ENCODE data around the gene SH3RF3.

Gene SH3RF3

GRCh38 chr2:109513749-109514588 lies 385.0 kb downstream of the SH3RF3 start:
- no peak for DNase-seq

DNA sequence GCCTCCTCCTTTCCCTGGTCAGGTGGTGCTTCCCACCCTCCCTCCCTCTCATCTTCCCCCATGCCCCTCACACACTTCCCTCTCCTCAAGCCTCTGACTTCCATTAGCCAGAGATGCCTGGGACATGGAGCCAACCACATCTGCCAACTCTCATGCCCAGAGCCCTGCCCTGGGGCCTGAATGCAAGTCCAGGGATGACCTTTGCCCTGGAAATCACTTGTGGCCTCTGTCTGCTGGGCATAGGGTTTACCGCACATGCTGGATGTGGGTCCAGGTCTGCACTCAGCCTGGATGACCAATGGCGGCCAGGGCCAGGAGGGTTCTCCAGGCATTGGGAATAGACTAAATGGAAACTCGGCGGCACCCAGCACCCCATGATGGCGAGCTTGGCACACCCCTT lies 385.9 kb downstream of the SH3RF3 start:
- no peak for DNase-seq

- DNase-seq: peak; percentile 61
Measured at GRCh38 chr2:109516445-109517117, 387.6 kb downstream of the SH3RF3 start.

- DNase-seq: no peak
Measured at GRCh38 chr2:109517118-109517889, 388.3 kb downstream of the SH3RF3 start.

DNA sequence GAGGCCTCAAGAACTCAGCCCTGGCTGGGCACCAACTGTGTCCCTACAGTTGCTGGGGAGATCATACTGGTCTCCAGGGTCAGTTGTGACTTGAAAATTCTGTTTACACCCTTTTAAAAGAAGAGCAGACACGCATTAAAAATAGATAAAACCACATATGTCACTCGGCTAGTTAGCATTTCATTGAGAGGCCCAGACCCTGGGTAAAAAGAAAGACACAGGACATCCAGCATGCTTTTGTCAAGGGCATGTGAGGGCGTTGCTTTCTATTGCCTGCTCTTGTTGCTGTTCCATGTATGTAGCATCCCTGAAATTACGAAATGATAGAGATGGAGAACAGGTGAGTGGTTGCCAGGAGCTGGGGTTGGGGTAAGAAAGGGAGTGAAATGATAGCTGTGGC lies 390.5 kb downstream of the SH3RF3 start:
- no peak for DNase-seq

GRCh38 chr2:109521233-109522062 lies 392.4 kb downstream of the SH3RF3 start:
- DNase-seq: no peak

- no peak for DNase-seq
Measured at GRCh38 chr2:109522063-109522374, 393.0 kb downstream of the SH3RF3 start.

DNA sequence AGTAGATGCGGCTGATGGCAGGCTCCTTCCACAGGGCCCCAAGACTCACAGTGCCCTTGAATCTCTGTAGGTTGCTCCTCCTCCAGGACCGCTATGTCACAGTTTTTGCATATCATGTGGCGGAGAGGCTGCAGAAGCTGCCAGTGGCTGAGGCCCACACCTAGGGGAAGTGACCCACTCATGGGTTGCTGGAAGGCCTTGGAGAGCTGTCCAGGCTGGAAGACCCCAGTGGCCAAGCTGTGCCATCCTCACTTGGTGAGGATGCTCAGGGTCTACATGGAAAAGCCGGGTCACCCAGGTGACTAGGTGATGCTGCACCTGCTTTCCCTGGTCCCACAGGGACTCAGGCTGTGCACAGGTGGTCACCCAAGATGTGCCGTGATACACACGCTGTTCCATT lies 394.1 kb downstream of the SH3RF3 start:
- DNase-seq: no peak

GRCh38 chr2:109523536-109524361 lies 394.7 kb downstream of the SH3RF3 start:
- peak; percentile 40 for DNase-seq

DNA sequence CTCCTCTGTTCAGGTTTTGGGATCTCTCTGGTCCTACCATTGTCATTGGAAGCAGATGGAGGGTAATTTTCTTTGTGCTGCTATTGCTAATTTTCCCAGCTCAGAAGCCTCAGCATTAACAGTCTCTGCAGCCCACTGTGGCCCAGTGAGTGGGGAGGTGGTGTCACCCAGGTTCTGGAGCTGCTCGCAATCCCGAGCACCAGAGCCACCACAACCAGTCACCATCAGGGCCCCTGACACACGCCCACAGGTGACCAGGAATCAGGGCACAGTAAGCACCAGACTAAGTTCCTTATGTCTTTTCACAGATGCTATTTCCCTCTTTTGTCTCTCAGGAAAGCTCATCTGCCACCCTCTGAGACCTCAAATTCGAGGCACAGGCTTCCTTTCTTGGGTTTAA lies 396.8 kb downstream of the SH3RF3 start:
- DNase-seq: no peak

- DNase-seq: peak; percentile 28
Measured at GRCh38 chr2:109526442-109526970, 397.5 kb downstream of the SH3RF3 start.

GRCh38 chr2:109527079-109527478 lies 398.1 kb downstream of the SH3RF3 start:
- peak; percentile 4 for DNase-seq

GRCh38 chr2:109527846-109528705 lies 399.1 kb downstream of the SH3RF3 start:
- peak; percentile 25 for DNase-seq

- DNase-seq: peak; percentile 4
Measured at GRCh38 chr2:109528811-109529501, 400.0 kb downstream of the SH3RF3 start.

DNA sequence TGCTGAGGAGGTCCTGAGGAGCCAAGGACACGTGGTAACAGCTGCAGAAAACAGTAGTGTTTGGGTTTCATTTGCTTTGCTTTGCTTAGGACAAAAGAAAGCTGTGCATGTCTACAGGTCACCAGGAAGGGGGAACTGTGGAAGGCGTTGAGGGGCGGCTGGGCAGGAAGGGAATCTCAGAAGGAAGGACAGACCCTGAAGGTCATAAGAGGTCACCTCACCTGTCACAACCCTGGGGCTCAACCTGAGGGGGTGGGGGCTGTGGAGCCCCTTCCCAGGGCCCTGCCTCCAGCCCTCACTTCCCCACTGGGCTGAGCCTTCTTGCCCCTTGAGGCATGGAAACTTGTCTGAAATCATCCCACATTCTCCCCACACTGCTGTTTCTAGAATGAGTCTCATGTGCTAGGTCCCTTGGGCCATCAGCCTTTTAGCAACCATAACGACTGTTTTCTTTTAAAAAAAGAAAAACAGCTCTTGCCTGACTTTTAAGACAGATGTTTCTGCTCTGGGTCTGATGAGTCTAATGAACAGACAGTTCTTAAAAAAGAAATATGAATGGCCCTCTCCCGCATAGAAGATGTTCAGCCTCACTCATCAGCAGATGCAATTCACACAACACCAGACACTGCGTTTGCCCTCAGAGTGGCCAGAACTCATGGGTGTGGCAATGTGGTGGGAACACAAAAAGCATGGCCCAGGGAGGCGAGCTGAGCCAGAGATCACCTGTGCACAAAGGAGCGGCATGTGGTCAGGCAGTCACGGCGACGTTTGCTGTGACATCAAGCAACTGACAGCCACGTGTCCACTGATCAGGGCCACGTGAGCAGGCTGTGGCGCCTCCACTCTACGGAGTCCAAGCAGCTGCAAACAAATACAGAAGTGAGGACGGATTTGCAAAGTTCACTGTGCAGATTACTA lies 400.8 kb downstream of the SH3RF3 start:
- peak; percentile 40 for DNase-seq

- peak; percentile 15 for DNase-seq
Measured at GRCh38 chr2:109530712-109531111, 401.7 kb downstream of the SH3RF3 start.

DNA sequence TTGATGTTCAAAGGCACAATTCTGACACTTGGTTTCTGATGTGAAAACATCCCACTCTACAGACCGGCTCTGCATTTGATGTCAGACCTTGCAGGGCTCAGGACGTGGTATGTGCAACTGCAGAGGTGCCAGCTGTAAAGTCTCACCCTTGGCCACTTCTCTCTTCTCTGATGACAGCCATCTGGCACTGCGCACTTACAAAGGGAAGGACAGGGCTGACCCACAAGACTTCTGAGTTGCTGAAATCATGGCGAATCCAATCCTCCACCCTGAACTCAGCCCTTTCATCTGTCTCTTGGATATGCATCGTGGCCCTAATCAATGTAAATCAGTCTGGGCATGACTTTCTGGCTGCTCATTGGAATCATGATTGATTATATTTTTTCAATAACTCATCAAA lies 402.2 kb downstream of the SH3RF3 start:
- DNase-seq: peak; percentile 10

GRCh38 chr2:109531896-109532727 lies 403.1 kb downstream of the SH3RF3 start:
- peak; percentile 25 for DNase-seq
